Suppressor macrophage (primary cell): ENCODE results near the gene CDC42.

Experiments
- DNase-seq, 4 experiments: peaks; one replicate each; pipeline ENCODE4 v3.0.0-alpha.2; 2020 to 2022

CDC42 gene

GRCh38 chr1:22111620-22112019, 59.1 kb downstream of the CDC42 start:
- no peak for DNase-seq

DNA sequence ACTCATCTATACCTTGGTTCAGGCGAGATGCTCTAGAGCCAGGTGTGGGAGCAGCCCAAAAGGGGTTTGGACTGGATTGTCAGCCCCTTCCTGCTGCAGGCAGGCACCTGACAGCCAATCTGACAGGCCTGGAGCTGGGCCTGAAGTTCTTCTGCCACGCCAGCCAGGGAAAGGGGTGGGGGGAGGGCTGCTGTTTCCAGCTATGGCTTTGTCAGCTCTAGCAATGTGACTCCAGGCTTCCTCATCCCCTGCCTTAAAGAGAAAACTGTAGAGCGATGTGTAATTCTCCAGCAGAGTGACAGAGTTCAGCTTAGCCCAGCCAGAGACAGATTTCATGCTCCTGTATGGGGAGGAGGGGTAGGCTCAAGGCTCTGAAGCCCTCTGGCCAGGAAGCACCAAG, 60.0 kb downstream of the CDC42 start:
- DNase-seq: no peak

GRCh38 chr1:22114083-22115012, 61.8 kb downstream of the CDC42 start:
- no peak for DNase-seq

GRCh38 chr1:22115286-22115685, 62.8 kb downstream of the CDC42 start:
- DNase-seq: no peak

DNA sequence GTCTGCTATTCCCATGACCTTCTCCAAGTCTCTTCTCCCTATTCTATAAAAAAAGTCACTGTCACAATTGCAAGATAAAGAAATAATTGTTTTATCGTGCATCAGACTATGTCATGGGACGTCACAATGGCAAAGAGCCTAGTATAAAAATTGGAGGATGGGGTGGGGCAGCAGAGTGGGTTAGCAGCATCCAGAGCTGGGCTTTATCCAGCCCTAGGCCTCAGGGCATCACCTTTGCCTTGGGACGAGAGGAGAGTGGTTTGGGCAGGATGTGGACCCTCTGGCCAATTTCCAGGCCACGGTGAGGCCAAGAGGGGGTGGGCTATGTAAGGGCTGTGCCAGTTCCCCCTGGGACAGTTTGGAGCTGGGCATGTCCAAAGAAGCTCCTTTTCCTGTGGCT, 64.7 kb downstream of the CDC42 start:
- no peak for DNase-seq

DNA sequence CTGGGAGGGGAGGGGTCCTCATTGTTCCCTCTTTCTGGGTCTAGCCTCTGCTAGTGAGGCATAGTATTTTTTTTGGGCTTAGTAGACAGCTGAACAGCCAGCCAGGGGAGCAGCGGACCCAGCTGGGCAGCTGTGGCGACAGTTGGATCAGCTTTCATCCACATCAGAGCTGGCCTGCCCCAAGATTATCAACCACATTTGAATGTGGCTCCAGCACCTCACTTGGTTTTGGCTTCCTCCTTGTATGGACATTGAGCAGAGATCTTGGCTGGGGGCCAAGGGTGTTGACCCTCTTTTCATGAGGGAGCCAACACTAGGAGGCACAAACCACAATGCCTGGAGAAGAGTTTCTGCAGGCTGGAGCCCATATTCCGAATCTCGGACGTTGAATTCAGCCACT, 65.3 kb downstream of the CDC42 start:
- no peak for DNase-seq

- no peak for DNase-seq
Observed at GRCh38 chr1:22118291-22118992, 65.9 kb downstream of the CDC42 start.

DNA sequence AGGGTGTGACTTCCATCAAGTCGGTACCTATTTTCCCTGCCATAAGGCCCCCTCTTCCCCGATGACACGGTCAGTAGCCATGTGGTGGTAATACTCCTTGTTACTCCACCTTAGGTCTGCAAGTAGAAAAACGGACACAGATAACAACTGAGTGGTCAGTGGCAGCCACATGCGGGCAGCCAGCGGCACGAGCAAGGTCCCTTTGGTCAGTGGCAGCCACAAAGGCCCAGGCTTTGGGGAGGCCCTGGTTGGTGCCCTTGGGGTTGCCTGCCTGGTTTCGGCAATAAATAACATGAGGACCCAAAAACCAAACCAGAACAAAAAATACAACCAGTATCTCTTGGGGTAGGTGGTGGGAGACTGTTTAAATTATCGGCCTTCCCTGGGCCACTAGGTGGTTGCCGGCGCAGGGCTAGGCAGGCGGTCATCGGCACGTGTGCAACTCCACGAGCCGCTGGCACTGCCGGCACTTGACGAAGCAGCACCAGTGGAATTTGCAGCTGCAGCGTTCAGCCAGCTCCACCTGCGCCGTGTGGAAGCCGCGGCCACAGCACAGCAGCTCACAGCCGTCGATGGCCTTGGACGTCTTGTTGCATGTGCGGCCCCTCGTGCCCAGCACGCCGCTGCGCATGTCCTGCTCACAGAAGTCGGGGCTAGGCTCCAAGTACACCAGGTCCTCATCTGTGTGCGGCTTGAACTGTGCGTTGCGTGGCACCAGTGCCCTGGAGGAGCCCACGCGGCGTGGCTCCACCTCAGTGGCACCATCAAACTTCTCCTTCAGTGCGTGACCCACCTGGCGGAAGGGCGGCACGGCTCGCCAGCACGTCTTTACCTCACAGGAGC, 67.3 kb downstream of the CDC42 start:
- no peak for DNase-seq

- DNase-seq: no peak
Observed at GRCh38 chr1:22120469-22120790, 67.9 kb downstream of the CDC42 start.

DNA sequence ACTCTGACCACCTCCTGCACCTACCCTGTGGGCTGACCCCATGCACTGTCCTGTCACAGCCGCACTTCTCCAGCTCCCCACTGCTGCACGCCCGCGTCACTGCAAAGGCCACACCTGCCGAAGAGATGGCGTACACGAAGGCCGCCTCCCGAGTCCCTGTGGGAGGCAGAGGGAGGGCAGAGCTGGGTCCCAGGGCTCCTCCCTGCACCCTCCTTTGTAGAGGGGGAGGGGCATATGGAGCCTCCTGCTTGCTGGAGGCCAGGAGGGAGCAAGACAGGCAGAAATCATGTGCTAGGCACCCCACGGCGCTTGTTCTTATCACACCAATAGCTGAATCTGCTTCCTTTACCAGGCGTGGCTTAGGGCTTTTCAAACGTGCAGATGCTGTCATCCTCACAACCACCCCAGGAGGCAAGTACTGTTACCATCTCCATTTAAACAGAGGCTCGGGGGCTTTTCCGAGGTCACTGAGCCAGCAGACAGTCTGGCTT, 69.0 kb downstream of the CDC42 start:
- DNase-seq: no peak

DNA sequence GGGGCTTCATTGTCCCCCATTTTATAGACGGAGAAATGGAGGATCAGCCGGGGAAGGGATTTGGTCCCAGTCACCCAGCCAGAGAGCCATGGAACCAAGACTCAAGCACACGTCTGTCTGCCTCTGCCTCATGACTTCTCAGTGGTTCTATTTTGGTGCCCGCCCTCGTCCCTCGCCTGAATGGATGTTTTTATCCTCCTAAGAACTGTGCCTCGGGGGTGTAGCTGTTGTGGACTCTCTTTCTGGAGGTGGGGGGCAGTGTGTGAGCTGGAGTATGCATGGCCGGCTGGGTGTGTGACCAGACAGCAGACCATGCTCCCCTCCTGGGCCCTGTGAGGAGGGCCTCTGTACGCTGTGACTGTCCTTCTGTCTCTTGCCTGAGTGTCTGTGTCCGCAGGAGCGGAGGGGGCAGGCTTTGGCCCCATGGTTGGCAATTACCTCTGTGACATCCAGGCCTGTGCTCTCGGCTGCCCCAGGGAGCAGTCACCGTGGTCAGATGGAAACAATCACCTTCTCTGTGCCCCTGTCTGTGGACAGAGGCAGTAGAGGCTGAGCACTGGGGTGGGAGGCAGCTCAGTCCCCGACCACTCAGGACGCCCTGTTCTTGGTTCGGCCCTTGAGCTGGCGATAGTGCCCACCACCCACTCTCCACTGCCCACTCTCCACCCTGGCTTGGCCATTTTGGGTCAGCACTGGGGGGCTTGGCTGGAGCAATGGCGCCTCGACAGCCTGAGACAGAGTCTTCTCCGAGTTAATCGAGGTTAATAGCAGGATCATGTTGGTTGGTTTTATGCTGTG, 70.0 kb downstream of the CDC42 start:
- DNase-seq: no peak

DNA sequence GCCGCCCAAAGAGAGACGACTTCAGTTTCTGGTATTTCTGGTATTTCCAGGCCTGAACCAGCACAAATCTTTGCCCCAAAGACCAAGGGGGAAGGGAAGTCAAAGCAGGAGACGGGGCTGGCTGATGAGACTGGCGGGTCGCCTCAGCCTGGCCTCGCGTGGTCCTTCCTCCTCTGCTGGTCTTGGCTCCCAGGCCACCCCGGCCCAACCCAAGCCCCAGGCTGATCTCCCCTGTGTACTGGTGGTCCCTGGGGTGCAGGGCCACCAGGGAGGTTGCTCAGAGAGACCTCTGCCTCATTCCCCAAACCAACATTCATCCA, 70.5 kb downstream of the CDC42 start:
- DNase-seq: no peak

- DNase-seq: no peak
Observed at GRCh38 chr1:22123901-22124404, 71.4 kb downstream of the CDC42 start.

DNA sequence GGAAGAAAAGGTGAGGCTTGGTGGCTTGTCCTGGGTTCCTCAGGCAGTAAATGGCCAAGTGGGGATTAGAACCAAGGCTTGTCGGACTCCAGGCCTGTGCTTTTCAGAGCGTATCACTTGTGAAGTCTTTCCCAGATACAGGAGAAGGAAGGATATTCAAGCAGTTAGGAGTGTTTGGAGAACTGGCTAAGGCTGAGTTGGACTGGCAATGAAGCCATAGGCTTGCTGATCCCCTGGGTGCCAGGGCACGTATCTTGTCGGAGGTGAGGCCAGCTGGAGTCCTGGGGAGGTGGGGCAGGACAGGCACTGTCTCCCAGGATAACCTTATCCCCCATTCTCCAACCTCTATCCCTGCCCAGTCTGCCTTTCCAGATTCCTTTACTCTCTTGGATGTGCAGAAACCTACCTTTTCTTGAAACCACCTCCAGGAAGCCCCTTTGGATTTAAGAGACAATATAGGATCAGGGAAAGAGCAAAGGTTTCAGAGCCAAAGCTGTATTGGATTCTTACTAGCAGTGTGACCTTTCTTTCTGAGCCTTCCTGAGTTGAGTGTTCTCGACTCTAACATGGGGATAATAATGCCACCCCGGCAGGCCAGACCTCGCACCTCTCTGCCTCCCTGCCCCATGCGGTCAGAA, 72.2 kb downstream of the CDC42 start:
- no peak for DNase-seq

DNA sequence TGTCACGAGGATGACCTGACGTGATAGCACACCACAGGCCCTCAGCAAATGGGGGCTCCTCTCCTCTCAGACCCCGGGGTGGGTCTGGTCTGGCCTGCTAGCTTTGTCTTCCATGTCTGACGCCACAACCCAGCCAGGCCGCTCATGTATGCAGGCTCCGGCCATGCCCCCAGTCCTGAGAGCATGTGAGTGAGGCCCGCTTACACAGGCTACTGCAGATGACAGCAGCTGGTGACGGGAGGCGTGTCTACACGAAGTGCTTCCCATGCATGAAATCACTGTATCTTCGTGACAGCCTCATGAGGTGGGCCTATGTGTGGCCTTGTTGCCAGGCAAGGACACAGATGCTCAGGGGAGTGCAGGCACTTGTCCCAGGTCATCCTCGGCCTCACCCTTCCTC, 74.0 kb downstream of the CDC42 start:
- no peak for DNase-seq

DNA sequence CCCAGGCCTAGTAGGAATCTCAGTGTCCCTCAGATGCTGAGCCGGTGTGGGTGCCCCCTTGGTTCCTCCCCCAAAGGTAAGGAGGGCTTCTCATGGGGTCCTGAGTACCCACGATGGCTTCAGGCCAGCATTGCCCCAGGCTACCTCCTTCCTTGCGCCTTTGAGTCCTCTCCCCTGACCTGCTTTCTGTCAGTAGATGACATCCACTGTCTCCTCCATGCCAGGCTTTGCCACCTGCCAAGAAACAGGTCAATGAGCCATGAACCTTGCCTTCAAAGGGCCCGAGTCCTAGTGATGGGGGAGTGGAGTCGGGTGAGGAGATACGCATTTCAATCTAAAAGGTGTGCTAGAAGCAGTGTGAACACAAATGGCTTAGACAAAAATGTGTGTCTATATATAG, 74.7 kb downstream of the CDC42 start:
- no peak for DNase-seq

GRCh38 chr1:22127731-22128130, 75.2 kb downstream of the CDC42 start:
- DNase-seq: no peak

DNA sequence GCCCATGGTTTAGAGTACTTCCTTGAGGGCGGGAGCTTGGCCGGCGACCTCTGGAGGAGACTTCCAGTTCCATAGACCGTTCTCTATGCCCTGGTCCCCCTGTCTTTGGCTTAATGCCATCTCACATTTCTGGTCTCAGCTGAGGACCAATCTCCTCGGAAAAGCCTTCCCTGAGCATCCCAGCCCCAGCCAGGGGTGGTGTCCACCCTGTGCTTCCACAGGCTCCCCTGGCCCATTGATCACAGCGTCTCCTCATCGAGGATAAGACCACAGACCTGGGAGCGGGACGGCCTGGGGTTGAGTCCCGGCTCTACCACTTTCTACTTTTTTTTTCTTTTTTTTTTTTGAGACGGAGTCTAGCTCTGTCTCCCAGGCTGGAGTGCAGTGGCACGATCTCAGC, 75.9 kb downstream of the CDC42 start:
- no peak for DNase-seq

DNA sequence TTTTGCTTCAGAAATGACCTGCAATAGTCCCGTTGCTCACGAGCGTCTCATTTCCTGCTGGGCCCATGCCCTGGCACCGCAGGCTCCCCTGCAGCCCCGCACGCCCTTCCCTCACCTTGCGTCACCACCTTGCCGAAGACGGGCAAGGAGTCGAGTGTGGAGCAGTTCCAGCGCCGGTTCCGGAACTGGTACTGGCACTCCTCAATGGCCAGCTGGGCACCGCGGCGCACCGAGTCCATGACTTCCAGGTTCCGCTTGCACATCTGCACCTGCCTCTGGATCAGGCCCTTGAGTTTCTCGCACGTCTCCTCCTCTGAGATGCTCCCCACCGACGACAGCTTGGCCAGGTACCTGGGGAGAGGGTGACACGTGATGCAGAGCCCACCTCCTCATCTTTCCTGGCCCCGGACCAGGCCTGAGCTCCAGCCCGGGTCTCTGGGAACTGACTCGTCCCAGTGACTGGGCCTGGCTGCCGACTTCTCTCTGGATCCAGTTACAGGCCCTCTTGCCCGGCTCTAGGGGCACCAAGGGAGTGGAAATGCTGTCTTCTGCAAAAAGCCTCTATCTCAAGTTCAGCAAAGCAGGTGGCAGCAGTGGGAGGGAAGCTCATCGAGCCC, 77.1 kb downstream of the CDC42 start:
- DNase-seq: no peak

DNA sequence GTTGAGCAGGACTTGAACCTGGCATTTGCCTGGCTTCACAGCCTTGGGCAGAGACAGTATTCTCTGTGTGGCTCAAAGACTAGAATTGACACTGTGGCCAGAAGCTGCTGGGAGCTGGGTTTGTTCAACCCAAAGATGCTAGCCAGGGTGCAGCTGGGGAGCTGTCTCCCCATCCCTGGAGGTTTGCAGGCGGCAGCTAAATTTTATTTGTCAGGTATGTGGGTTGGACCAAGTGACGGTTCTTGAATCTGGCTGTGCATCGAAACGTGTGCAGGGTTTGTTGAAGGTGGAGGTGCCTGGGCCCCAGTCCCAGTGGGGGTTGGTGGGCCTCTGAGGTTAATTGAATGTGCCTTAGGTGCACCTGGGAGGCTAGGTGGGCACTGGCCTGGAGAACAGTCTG, 78.6 kb downstream of the CDC42 start:
- DNase-seq: no peak

- peak; percentile 38 to 71 (median 49) for DNase-seq
Observed at GRCh38 chr1:22131875-22132486, 79.5 kb downstream of the CDC42 start.
